Mesothelial cell of epicardium (in vitro differentiated cells): Measurements from ENCODE around the gene SNRPE. TPM values are rescaled to one million over a fixed set of nuclear protein-coding genes. Genes with fewer than 3 reads are reported as not detected.

ENCODE experiments used
- DNase-seq, 2 experiments: peaks; one replicate each; pipeline ENCODE4 v3.0.0; 2021; ENCODE audit warnings: low spot score in 2 of 2; ENCODE audit not compliant: unreplicated experiment in 2 of 2
- H3K27ac Mint-ChIP-seq: 2 replicates; pipeline ENCODE4 v1.8.0; 2021; ENCODE audit warnings: mixed read lengths
- H3K27me3 Mint-ChIP-seq: 2 replicates; pipeline ENCODE4 v1.8.0; 2021; ENCODE audit warnings: low read depth, mixed read lengths
- H3K36me3 Mint-ChIP-seq: 2 replicates; pipeline ENCODE4 v1.8.0; 2021; ENCODE audit warnings: mixed read lengths
- H3K4me1 Mint-ChIP-seq: 2 replicates; pipeline ENCODE4 v1.8.0; 2021; ENCODE audit warnings: mixed read lengths
- H3K4me3 Mint-ChIP-seq: 2 replicates; pipeline ENCODE4 v1.8.0; 2021; ENCODE audit warnings: mild to moderate bottlenecking, moderate library complexity, mixed read lengths
- H3K9me3 Mint-ChIP-seq: 2 replicates; pipeline ENCODE4 v1.8.0; 2021; ENCODE audit warnings: mixed read lengths
- total RNA-seq: library from RNA; stranded (reverse); gene quantifications from 3 replicates; pipeline ENCODE4 v1.2.1, GENCODE V29; 2021
- TF ChIP-seq, protein P1 (sequence below): fragments of 200-600 bp; sonication (generic); IDR thresholded peaks from one replicate; pipeline ENCODE4 v1.5.0; 2021; ENCODE audit warnings: antibody characterized with exemption; ENCODE audit not compliant: unreplicated experiment

Gene SNRPE
- total RNA-seq, 1 donor from 2014 or later: 186 TPM

DNA sequence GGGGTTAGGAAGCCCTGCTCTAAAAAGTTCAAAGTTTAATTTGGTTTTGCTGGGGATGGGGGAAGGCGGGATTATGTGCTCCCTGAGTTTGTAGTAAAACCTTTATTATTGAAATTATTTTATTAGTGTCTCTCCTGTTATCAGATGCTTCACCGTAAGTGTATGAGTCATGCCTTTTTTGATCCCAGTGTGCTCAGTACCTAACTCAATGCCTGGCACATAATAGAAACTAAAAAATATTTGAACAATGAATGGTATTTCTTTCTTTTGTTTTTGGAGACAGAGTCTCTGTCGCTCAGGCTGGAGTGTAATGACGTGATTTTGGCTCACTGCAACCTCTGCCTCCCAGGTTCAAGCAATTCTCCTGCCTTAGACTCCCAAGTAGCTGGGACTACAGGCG is 6.4 kb downstream of the SNRPE start:
- Mint-ChIP-seq H3K27ac (peak overlapping the region; percentile 61), H3K4me1 (peaks cover 18% of the 10 kb centered on the region), H3K27me3 (no peaks in the 10 kb centered on the region), H3K36me3 (peaks cover 20% of the 10 kb centered on the region), H3K4me3 (no peak overlapping the region), H3K9me3 (no peaks in the 10 kb centered on the region)
- no peak for DNase-seq
- TF ChIP-seq, protein P1, sequence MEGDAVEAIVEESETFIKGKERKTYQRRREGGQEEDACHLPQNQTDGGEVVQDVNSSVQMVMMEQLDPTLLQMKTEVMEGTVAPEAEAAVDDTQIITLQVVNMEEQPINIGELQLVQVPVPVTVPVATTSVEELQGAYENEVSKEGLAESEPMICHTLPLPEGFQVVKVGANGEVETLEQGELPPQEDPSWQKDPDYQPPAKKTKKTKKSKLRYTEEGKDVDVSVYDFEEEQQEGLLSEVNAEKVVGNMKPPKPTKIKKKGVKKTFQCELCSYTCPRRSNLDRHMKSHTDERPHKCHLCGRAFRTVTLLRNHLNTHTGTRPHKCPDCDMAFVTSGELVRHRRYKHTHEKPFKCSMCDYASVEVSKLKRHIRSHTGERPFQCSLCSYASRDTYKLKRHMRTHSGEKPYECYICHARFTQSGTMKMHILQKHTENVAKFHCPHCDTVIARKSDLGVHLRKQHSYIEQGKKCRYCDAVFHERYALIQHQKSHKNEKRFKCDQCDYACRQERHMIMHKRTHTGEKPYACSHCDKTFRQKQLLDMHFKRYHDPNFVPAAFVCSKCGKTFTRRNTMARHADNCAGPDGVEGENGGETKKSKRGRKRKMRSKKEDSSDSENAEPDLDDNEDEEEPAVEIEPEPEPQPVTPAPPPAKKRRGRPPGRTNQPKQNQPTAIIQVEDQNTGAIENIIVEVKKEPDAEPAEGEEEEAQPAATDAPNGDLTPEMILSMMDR: no peak

DNA sequence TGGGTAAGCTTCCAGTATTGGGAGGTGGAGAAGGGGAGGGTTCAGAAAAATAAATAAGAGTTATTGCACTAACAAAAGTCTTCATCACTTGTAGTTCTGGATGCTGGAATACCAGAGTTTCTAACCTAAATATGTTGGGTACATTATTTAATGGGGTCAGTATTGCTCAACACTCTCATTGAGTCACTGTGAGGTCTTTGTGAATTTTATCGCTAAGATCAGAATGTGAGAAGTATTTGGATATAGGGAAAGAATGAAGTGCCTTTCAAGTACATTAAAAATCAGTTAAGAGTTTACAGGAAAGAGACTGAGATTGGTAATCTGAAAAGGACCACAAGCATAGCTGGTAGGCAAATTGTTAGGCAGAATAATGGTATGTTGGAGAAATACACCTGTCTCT is 8.8 kb downstream of the SNRPE start:
- DNase-seq: no peak
- Mint-ChIP-seq H3K9me3 (no peaks in the 10 kb centered on the region), H3K4me3 (no peak overlapping the region), H3K4me1 (peaks cover 11% of the 10 kb centered on the region), H3K27ac (no peak overlapping the region), H3K27me3 (no peaks in the 10 kb centered on the region), H3K36me3 (peaks cover 22% of the 10 kb centered on the region)
- TF ChIP-seq, protein P1: no peak

DNA sequence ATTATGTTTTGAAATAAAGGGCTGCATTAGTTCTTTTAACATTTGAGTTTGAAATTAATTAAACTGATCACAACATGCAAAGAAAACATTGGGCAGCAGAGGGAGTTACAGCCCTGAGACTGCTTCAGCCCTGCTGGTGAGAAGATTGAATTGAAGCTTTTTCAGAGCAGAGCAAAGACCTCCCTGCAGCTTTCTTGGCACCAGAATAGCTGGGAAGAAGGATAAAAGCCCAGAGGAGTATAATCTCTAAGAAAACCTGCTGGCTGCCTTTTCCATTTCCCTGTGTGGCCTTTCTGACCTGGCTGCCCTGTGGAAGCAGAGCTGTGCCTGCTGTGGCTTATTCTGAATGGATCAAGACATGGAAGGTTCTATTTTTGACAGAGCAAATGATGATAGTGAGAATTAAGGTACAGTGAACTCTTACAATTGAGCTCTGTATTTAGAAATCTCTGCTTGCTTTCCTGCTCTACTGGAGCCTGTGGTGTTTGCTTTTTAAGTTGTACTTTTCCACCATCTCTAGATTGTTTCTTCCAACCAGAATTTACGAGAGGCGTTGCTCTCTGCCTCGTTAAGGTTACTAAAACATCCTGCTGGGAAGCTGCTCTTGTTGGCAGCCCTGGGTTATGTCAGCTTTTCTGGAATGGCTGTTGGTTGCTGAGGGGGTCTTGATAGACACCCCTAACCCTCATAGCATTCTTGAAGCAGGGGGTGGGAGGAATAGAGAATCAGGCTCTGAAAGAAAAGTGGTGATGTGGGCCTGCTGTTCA is 9.9 kb downstream of the SNRPE start:
- H3K9me3 Mint-ChIP-seq: no peaks in the 10 kb centered on the region
- no peak overlapping the region for H3K4me3 Mint-ChIP-seq
- peak overlapping the region; percentile 61 for H3K27ac Mint-ChIP-seq
- no peaks in the 10 kb centered on the region for H3K27me3 Mint-ChIP-seq
- TF ChIP-seq, protein P1: peak; percentile 79
- peak in 1 of 2 experiments; percentile 48 for DNase-seq
- H3K36me3 Mint-ChIP-seq: peaks cover 18% of the 10 kb centered on the region
- peaks cover 11% of the 10 kb centered on the region for H3K4me1 Mint-ChIP-seq

DNA sequence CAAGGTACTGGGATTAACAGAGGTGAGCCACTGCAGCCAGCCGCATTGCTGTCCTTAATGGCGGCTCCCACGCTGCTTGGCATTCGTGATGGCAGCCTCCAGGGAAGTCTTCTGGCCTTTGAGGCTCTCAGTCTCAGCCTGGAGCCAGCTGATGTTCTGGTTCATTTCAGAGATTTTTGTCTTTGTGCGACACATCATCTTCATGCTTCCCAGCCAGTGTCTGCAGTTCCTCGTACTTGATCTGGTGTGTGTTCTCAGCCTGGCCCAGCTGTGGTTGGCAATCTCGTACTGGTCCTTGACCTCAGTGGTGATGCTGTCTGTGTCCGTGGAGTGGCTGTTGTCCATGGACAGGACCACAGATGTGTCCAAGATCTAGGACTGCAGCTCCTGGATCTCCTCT is 11.7 kb downstream of the SNRPE start:
- H3K4me1 Mint-ChIP-seq: peaks cover 11% of the 10 kb centered on the region
- H3K27ac Mint-ChIP-seq: no peak overlapping the region
- DNase-seq: no peak
- H3K4me3 Mint-ChIP-seq: no peak overlapping the region
- H3K27me3 Mint-ChIP-seq: no peaks in the 10 kb centered on the region
- TF ChIP-seq, protein P1: no peak
- peaks cover 19% of the 10 kb centered on the region for H3K36me3 Mint-ChIP-seq
- peaks cover 3% of the 10 kb centered on the region for H3K9me3 Mint-ChIP-seq

GRCh38 chr1:203878422-203878821 is 17.0 kb downstream of the SNRPE start:
- Mint-ChIP-seq H3K27me3 (no peaks in the 10 kb centered on the region), H3K4me3 (no peak overlapping the region), H3K9me3 (peaks cover 8% of the 10 kb centered on the region), H3K27ac (no peak overlapping the region), H3K36me3 (peaks cover 29% of the 10 kb centered on the region), H3K4me1 (no peaks in the 10 kb centered on the region)
- no peak for DNase-seq
- TF ChIP-seq, protein P1: no peak
